ENCODE measurements around the gene C5AR2.

GRCh38 chr19:47377801-47378200 lies 45.8 kb downstream of the C5AR2 start:
- no peak for TF ChIP-seq GATA2 (IDR thresholded peaks at IDR 0.05; ENCODE audit: low read depth, low read length)
- no peak for TF ChIP-seq GATA3 (IDR thresholded peaks at IDR 0.05; ENCODE audit: low read depth, low read length)

All from SH-SY5Y (cell line).